MCF 10A (cell line): ENCODE results near the gene KLHL17. TPM values are rescaled to one million over a fixed set of nuclear protein-coding genes. Genes with fewer than 3 reads are reported as not detected.
"Not testable (repeated sequence)": the region's sequence is repeated elsewhere in the genome, so short reads cannot be mapped to it uniquely, and the experiment has no call there.

Experiments
- BruUV-seq: library from RNA; stranded (reverse); fragments of 400-500 nt; replicated peaks from 2 replicates; lab custom pipeline; 2021; lab: Mats Ljungman, UMichigan
- CTCF ChIA-PET: fragments of 300-600 bp; sonication (Branson Sonifier 250); formaldehyde crosslinking; extraction: SDS; loops from one replicate; lab custom pipeline; 2021; ENCODE audit warnings: antibody characterized with exemption, inconsistent platforms; lab: Yijun Ruan, JAX
- POLR2A ChIA-PET: fragments of 300-600, 350-650 bp; sonication (Branson Sonifier 250); formaldehyde crosslinking; extraction: SDS; loops from one replicate; lab custom pipeline; 2020; ENCODE audit warnings: antibody characterized with exemption, inconsistent platforms; lab: Yijun Ruan, JAX
- DNase-seq: peaks from one replicate; pipeline ENCODE4 v3.0.0-alpha.2; 2018; ENCODE audit not compliant: unreplicated experiment
- H3K27ac Mint-ChIP-seq: one replicate; pipeline ENCODE4 v1.8.0; 2022; ENCODE audit warnings: mild to moderate bottlenecking, low read depth, mixed read lengths; ENCODE audit not compliant: unreplicated experiment
- H3K27me3 Mint-ChIP-seq: one replicate; pipeline ENCODE4 v1.8.0; 2022; ENCODE audit warnings: mixed read lengths; ENCODE audit not compliant: insufficient read depth, unreplicated experiment
- H3K36me3 Mint-ChIP-seq: one replicate; pipeline ENCODE4 v1.8.0; 2022; ENCODE audit warnings: mild to moderate bottlenecking, moderate library complexity, mixed read lengths; ENCODE audit not compliant: insufficient read depth, unreplicated experiment
- H3K4me1 Mint-ChIP-seq: one replicate; pipeline ENCODE4 v1.8.0; 2022; ENCODE audit warnings: mixed read lengths; ENCODE audit not compliant: insufficient read depth, unreplicated experiment
- H3K4me3 Mint-ChIP-seq: one replicate; pipeline ENCODE4 v1.8.0; 2022; ENCODE audit warnings: mild to moderate bottlenecking, moderate library complexity, mixed read lengths; ENCODE audit not compliant: unreplicated experiment
- H3K9me3 Mint-ChIP-seq: one replicate; pipeline ENCODE4 v1.8.0; 2022; ENCODE audit warnings: mixed read lengths; ENCODE audit not compliant: unreplicated experiment
- intact Hi-C: fragments of 100-400 bp; cut with micrococcal nuclease; formaldehyde crosslinking; loops from 2 replicates; pipeline ENCODE4 v1.14.1; 2022
- total RNA-seq: library from RNA; stranded (reverse); gene quantifications from 2 replicates; pipeline ENCODE4 v1.2.3, GENCODE V29; 2022
- TF ChIP-seq, protein P1 (sequence below): fragments of 200-600 bp; IDR thresholded peaks from one replicate; pipeline ENCODE4 v1.8.0; 2022; ENCODE audit warnings: antibody characterized with exemption, mild to moderate bottlenecking; ENCODE audit not compliant: unreplicated experiment

KLHL17 gene
- total RNA-seq, 1 experiment from 2014 or later = 15.1 TPM

DNA sequence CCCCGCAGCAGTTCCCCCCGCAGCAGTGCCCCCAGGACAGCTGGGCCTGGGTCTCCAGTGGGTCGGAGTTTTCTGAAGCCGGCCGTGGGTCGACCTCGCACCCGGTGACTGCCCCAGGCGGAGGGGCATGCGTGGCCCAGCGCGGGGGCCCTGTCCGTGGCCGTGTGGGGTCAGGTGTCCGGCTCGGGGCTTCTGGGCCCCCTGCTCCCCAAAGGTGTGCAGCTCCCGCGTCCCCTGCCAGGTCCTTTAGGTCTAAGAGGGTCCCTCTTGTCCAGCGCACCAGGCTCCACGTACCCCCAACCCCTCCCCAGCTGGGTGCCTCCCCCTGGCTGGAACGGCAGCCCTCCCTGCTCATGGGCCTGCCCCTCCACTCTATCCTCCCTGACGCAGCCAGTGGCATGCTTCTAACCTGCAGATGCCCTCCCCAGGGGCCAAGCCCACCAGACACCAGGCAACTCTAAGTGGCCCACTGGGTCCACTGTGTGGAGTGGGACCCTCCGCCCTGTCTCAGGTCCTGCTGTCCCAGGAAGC, 45.5 kb downstream of the KLHL17 start:
- CTCF ChIA-PET = interaction anchor here (1.5 to 2.0 kb wide), 3 partner anchors 9 to 22 kb away, joined by 4 to 7 read pairs (median 5); no protein-coding TSS in a partner anchor
- intact Hi-C loops = no loop called here

DNA sequence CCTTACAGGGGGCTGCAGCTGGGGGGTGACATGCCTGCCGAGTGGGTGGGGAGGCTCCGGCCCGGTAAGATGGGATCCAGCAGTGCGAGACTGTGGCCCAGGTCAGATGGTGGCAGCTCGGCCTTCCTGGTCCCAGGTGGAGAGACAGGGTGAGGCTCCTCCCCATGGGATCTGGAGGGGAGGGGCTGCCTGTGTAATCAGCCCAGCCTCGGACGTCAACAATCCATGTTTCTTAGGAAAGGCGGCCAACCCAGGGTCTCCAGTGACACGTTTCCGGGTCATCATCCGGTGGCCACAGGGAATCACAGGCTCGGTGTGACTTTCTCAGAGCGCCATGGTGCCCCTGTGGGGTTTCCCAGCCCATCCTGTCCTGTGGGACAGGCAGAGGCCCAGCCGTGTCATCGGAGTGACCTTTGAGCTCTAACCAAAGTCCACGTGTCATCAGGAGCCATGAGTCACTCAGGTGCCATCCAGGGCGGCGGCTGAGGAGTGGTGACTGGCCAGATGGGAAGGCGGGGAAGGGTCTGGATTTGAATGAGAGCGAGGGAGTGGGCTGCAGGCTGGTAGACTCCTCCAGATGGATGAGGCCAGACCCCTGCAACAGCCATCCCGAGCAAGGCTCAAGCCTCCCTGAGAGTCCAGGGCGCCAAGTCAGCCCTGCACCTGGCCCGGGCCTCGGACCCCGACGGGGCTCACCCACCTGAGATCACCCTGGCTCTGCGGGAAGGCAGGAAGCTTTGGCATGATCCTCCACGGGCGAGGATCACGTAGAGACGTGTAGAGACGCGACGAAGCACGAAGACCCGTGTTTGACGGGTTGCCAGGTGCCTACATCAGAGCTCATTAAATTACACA, 46.1 kb downstream of the KLHL17 start:
- CTCF ChIA-PET = interaction anchor here (1.5 to 2.0 kb wide), 3 partner anchors 8 to 22 kb away, joined by 4 to 7 read pairs (median 5); no protein-coding TSS in a partner anchor
- Mint-ChIP-seq H3K27ac (no peak overlapping the region), H3K27me3 (no peaks in the 10 kb centered on the region), H3K4me3 (no peak overlapping the region), H3K4me1 (peaks cover 5% of the 10 kb centered on the region), H3K9me3 (no peaks in the 10 kb centered on the region), H3K36me3 (no peaks in the 10 kb centered on the region)
- intact Hi-C loops = no loop called here
- no peak for DNase-seq
- TF ChIP-seq, protein P1, sequence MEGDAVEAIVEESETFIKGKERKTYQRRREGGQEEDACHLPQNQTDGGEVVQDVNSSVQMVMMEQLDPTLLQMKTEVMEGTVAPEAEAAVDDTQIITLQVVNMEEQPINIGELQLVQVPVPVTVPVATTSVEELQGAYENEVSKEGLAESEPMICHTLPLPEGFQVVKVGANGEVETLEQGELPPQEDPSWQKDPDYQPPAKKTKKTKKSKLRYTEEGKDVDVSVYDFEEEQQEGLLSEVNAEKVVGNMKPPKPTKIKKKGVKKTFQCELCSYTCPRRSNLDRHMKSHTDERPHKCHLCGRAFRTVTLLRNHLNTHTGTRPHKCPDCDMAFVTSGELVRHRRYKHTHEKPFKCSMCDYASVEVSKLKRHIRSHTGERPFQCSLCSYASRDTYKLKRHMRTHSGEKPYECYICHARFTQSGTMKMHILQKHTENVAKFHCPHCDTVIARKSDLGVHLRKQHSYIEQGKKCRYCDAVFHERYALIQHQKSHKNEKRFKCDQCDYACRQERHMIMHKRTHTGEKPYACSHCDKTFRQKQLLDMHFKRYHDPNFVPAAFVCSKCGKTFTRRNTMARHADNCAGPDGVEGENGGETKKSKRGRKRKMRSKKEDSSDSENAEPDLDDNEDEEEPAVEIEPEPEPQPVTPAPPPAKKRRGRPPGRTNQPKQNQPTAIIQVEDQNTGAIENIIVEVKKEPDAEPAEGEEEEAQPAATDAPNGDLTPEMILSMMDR = no peak
- BruUV-seq = no TSS peak
- POLR2A ChIA-PET = interaction anchor here (0.6 kb wide), 1 partner anchor 23 kb away, joined by 3 read pairs; no protein-coding TSS in a partner anchor

More for the DNA sequence above, 45.5 kb downstream of the KLHL17 start:
- Mint-ChIP-seq H3K27ac (no peak overlapping the region), H3K27me3 (no peaks in the 10 kb centered on the region), H3K4me3 (no peak overlapping the region), H3K4me1 (peaks cover 7% of the 10 kb centered on the region), H3K9me3 (no peaks in the 10 kb centered on the region), H3K36me3 (no peaks in the 10 kb centered on the region)
- POLR2A ChIA-PET = interaction anchor here (1.4 kb wide), 1 partner anchor 7 kb away, joined by 3 read pairs; the partner anchor contains the start of gene ISG15
- no peak for DNase-seq
- TF ChIP-seq, protein P1 = no peak
- BruUV-seq = no TSS peak

DNA sequence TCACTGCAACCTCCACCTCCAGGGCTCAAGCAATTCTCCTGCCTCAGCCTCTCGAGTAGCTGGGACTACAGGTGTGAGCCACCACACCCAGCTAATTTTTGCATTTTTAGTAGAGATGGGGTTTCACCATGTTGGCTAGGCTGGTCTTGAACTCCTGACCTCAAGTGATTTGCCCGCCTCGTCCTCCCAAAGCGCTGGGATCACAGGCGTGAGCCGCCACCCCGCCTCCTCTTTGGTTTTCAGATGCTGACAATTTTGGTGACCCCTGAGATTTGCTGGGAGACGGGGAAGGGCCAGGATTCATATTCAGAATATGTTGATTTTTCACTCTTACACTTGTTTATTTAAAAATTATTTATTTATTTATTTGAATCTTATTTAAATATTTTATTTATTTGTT, 49.7 kb downstream of the KLHL17 start:
- POLR2A ChIA-PET = interaction anchor here (0.6 to 1.3 kb wide), 2 partner anchors 11 to 305 kb away, joined by 3 to 6 read pairs; no protein-coding TSS in a partner anchor
- not testable (repeated sequence) for H3K4me3 Mint-ChIP-seq

DNA sequence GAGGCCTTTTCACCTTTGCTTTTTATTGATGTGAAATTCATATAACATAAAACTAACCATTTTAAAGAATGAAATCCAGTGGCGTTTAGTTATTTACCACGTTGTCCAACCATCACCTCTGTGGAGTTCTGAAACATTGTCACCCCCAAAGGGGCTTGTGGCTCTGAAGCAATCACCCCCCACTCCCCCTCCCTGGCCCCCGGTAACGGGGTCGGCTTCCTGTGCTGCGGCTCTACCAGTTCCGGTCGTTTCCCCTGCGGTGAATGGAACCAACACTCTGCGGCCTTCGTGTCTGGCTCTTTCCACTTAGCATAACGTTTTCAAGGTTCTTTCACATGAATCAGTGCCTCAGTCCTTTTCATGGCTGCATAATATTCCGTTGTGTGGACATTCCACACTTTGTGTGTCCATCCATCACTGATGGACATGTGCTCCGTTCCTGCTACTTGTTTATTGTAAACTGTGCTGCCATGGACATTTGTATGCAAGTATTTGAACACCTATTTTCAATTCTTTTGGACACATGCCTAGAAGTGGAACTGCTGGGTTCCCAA, 51.1 kb downstream of the KLHL17 start:
- BruUV-seq = no TSS peak
- intact Hi-C loops = no loop called here
- POLR2A ChIA-PET = interaction anchor here (1.3 kb wide), 1 partner anchor 13 kb away, joined by 3 read pairs; no protein-coding TSS in a partner anchor
- TF ChIP-seq, protein P1 = no peak
- H3K4me1 Mint-ChIP-seq = peaks cover 9% of the 10 kb centered on the region
- H3K4me3 Mint-ChIP-seq = no peak overlapping the region
- CTCF ChIA-PET = no interaction called here
- no peaks in the 10 kb centered on the region for H3K27me3 Mint-ChIP-seq
- no peaks in the 10 kb centered on the region for H3K9me3 Mint-ChIP-seq
- peaks cover 16% of the 10 kb centered on the region for H3K36me3 Mint-ChIP-seq
- no peak for DNase-seq
- H3K27ac Mint-ChIP-seq = no peak overlapping the region

More for the DNA sequence above, 49.7 kb downstream of the KLHL17 start:
- intact Hi-C loops, H3K4me1 Mint-ChIP-seq, H3K27me3 Mint-ChIP-seq, H3K9me3 Mint-ChIP-seq, BruUV-seq, H3K27ac Mint-ChIP-seq, DNase-seq: not testable (repeated sequence)
- peaks cover 16% of the 10 kb centered on the region for H3K36me3 Mint-ChIP-seq
- CTCF ChIA-PET = interaction anchor here (1.5 kb wide), 1 partner anchor 54 kb away, joined by 4 read pairs; no protein-coding TSS in a partner anchor

DNA sequence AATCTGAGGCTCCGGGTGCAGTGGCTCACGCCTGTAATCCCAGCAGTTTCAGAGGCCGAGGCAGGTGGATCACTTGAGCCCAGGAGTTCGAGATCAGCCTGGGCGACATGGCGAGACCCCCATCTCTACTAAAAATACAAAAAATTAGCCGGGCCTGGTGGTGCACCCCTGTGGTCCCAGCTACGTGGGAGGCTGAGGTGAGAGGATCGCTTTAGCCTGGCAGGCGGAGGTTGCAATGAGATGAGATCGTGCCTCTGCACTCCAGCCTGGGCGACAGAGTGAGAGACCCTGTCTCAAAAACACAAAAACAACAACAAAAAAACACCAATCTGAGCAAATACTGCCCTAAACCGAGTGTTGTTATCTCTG, 52.3 kb downstream of the KLHL17 start:
- H3K36me3 Mint-ChIP-seq = peaks cover 16% of the 10 kb centered on the region
- DNase-seq = not testable (repeated sequence)

More for the DNA sequence above, 52.3 kb downstream of the KLHL17 start:
- ChIA-PET CTCF (interaction anchor here (1.8 to 7.3 kb wide), 3 partner anchors 11 to 51 kb away, joined by 5 to 65 read pairs (median 18); no protein-coding TSS in a partner anchor), POLR2A (interaction anchor here (0.9 to 1.5 kb wide), 8 partner anchors 8 to 395 kb away, joined by 3 to 6 read pairs (median 4); partner anchors contain the start of genes HES4 and MRPL20)
- Mint-ChIP-seq H3K4me3 (peak overlapping the region; percentile 91), H3K27ac (peak overlapping the region; percentile 94)
- intact Hi-C loops, H3K4me1 Mint-ChIP-seq, H3K27me3 Mint-ChIP-seq, H3K9me3 Mint-ChIP-seq: not testable (repeated sequence)
- TSS peak; percentile 62 for BruUV-seq
